GM18505 (cell line): ENCODE measurements around the gene PTK7.
"Not testable (repeated sequence)": the region's sequence is repeated elsewhere in the genome, so short reads cannot be mapped to it uniquely, and the experiment has no call there.

Experiments used
- ATAC-seq: cut with Tn5 transposase; IDR thresholded peaks from one replicate; pipeline ENCODE4 v1.9.1; 2021; ENCODE audit not compliant: unreplicated experiment
- POLR2A ChIP-seq: IDR thresholded peaks from 4 replicates; pipeline ENCODE4 v1.6.1; 2011; ENCODE audit warnings: borderline replicate concordance; ENCODE audit not compliant: insufficient read depth, insufficient read length; ENCODE audit errors: extremely low read depth

Gene PTK7

GRCh38 chr6:43075670-43076463, at the start of gene PTK7:
PTK7 (plus strand) TSS chr6:43076314; CDS start chr6:43076489, 175 bp downstream.
- TF ChIP-seq POLR2A: no peak
- ATAC-seq: no peak

GRCh38 chr6:43026365-43026764, 49.7 kb upstream of the PTK7 start:
- ATAC-seq: no peak
- no peak for TF ChIP-seq POLR2A

GRCh38 chr6:43029120-43029519, 47.0 kb upstream of the PTK7 start:
- no peak for ATAC-seq
- TF ChIP-seq POLR2A: no peak

- no peak for ATAC-seq
- no peak for TF ChIP-seq POLR2A
These were observed 43.8 kb upstream of the PTK7 start for GRCh38 chr6:43032326-43032725.

GRCh38 chr6:43033496-43034189, 42.5 kb upstream of the PTK7 start:
- no peak for ATAC-seq
- TF ChIP-seq POLR2A: no peak

GRCh38 chr6:43034190-43034525, 42.0 kb upstream of the PTK7 start:
- no peak for TF ChIP-seq POLR2A

GRCh38 chr6:43035495-43036194, 40.5 kb upstream of the PTK7 start:
- ATAC-seq: no peak
- TF ChIP-seq POLR2A: no peak

More at GRCh38 chr6:43034190-43034525, 42.0 kb upstream of the PTK7 start:
- no peak for ATAC-seq

- no peak for ATAC-seq
- TF ChIP-seq POLR2A: no peak
These were observed 39.4 kb upstream of the PTK7 start for GRCh38 chr6:43036712-43037111.

GRCh38 chr6:43037197-43037596, 38.9 kb upstream of the PTK7 start:
- no peak for ATAC-seq
- no peak for TF ChIP-seq POLR2A

GRCh38 chr6:43037706-43038105, 38.4 kb upstream of the PTK7 start:
- no peak for TF ChIP-seq POLR2A
- ATAC-seq: no peak

GRCh38 chr6:43038727-43039126, 37.4 kb upstream of the PTK7 start:
- no peak for ATAC-seq
- no peak for TF ChIP-seq POLR2A

- no peak for ATAC-seq
- TF ChIP-seq POLR2A: no peak
These were observed 35.4 kb upstream of the PTK7 start for GRCh38 chr6:43040542-43041257.

GRCh38 chr6:43041475-43041874, 34.6 kb upstream of the PTK7 start:
- ATAC-seq: not testable (repeated sequence)

- no peak for TF ChIP-seq POLR2A
- no peak for ATAC-seq
These were observed 32.8 kb upstream of the PTK7 start for GRCh38 chr6:43043310-43043709.

GRCh38 chr6:43045371-43045930, 30.7 kb upstream of the PTK7 start:
- no peak for TF ChIP-seq POLR2A
- ATAC-seq: no peak
